Measurements from ENCODE around the gene DUXB. TPM values are rescaled to one million over a fixed set of nuclear protein-coding genes. Genes with fewer than 3 reads are reported as not detected.

Gene DUXB
- total and polyA plus RNA-seq, 2 of the 13 experiments (the other 11 are each of a cell fraction or from before 2014, with no cell fraction given): not detected

DNA sequence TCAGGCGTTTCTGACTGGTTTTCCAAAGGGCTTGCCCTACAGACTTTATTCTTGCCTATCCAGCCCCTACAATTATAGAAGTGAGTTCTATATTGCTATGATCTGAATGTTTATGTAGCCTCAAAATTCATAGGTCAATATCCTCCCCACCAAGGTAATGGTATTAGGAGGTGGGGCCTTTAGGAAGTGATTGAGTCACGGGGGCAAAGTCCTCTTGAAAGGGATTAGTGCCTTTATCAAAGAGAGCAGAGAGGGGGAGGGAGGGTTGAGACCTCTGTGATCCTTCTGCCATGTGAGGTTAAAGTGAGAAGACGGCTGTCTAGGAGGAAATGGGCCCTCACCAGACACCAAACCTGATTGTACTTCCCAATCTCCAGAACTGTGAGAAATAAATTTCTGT is 26.0 kb upstream of the DUXB start (continued):
- TF ChIP-seq, protein P1, sequence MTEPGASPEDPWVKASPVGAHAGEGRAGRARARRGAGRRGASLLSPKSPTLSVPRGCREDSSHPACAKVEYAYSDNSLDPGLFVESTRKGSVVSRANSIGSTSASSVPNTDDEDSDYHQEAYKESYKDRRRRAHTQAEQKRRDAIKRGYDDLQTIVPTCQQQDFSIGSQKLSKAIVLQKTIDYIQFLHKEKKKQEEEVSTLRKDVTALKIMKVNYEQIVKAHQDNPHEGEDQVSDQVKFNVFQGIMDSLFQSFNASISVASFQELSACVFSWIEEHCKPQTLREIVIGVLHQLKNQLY (CRISPR knock-in tag; IDR thresholded peaks at IDR 0.05): no peak
- TF ChIP-seq DNMT1 (CRISPR knock-in tag; IDR thresholded peaks at IDR 0.05) (no peak), ZNF766 (CRISPR knock-in tag; IDR thresholded peaks at IDR 0.05; ENCODE audit: borderline replicate concordance) (no peak), ZNF543 (CRISPR knock-in tag; IDR thresholded peaks at IDR 0.05) (no peak), MAZ (IDR thresholded peaks at IDR 0.05; ENCODE audit: borderline replicate concordance, low read depth, low read length) (no peak), MAZ (CRISPR knock-in tag; IDR thresholded peaks at IDR 0.05; ENCODE audit: low read depth) (no peak), CBFB (CRISPR knock-in tag; IDR thresholded peaks at IDR 0.05) (no peak), RFX1 (IDR thresholded peaks at IDR 0.05) (no peak), GTF2F1 (IDR thresholded peaks at IDR 0.05; ENCODE audit: low read length) (no peak), ARID2 (CRISPR knock-in tag; IDR thresholded peaks at IDR 0.05; ENCODE audit: borderline replicate concordance) (no peak), ZNF274 (CRISPR knock-in tag; IDR thresholded peaks at IDR 0.05) (no peak), HHEX (CRISPR knock-in tag; IDR thresholded peaks at IDR 0.05) (no peak), ZNF569 (CRISPR knock-in tag; IDR thresholded peaks at IDR 0.05; ENCODE audit: borderline replicate concordance) (no peak), THYN1 (CRISPR knock-in tag; IDR thresholded peaks at IDR 0.05; ENCODE audit: borderline replicate concordance, low read depth) (no peak), MAFK (conservative IDR thresholded peaks at IDR 0.05 in 1 of 2, IDR thresholded peaks at IDR 0.05 in 1 of 2; ENCODE audit: low read length in 2 of 2) (no peak), ZNF24 (IDR thresholded peaks at IDR 0.05) (no peak), CAMTA2 (CRISPR knock-in tag; IDR thresholded peaks at IDR 0.05; ENCODE audit: borderline replicate concordance) (no peak), ETV5 (CRISPR knock-in tag; IDR thresholded peaks at IDR 0.05; ENCODE audit: borderline replicate concordance) (peak; percentile 36; the same call in 1 of the 2 replicates), TOE1 (CRISPR knock-in tag; IDR thresholded peaks at IDR 0.05) (no peak), ZNF331 (CRISPR knock-in tag; IDR thresholded peaks at IDR 0.05) (no peak), ZSCAN12 (CRISPR knock-in tag; IDR thresholded peaks at IDR 0.05) (no peak), ZNF816 (CRISPR knock-in tag; IDR thresholded peaks at IDR 0.05; ENCODE audit: borderline replicate concordance) (no peak), RFXAP (CRISPR knock-in tag; IDR thresholded peaks at IDR 0.05; ENCODE audit: borderline replicate concordance) (no peak), ZNF644 (CRISPR knock-in tag; IDR thresholded peaks at IDR 0.05; ENCODE audit: low read depth) (peak; percentile 80), SIX1 (CRISPR knock-in tag; IDR thresholded peaks at IDR 0.05; ENCODE audit: borderline replicate concordance) (peak; percentile 28; the same call in 1 of the 2 replicates)
- TF ChIP-seq, protein P2, sequence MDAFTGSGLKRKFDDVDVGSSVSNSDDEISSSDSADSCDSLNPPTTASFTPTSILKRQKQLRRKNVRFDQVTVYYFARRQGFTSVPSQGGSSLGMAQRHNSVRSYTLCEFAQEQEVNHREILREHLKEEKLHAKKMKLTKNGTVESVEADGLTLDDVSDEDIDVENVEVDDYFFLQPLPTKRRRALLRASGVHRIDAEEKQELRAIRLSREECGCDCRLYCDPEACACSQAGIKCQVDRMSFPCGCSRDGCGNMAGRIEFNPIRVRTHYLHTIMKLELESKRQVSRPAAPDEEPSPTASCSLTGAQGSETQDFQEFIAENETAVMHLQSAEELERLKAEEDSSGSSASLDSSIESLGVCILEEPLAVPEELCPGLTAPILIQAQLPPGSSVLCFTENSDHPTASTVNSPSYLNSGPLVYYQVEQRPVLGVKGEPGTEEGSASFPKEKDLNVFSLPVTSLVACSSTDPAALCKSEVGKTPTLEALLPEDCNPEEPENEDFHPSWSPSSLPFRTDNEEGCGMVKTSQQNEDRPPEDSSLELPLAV (CRISPR knock-in tag; conservative IDR thresholded peaks at IDR 0.05; ENCODE audit: low read depth): no peak
- TF ChIP-seq, protein P3, sequence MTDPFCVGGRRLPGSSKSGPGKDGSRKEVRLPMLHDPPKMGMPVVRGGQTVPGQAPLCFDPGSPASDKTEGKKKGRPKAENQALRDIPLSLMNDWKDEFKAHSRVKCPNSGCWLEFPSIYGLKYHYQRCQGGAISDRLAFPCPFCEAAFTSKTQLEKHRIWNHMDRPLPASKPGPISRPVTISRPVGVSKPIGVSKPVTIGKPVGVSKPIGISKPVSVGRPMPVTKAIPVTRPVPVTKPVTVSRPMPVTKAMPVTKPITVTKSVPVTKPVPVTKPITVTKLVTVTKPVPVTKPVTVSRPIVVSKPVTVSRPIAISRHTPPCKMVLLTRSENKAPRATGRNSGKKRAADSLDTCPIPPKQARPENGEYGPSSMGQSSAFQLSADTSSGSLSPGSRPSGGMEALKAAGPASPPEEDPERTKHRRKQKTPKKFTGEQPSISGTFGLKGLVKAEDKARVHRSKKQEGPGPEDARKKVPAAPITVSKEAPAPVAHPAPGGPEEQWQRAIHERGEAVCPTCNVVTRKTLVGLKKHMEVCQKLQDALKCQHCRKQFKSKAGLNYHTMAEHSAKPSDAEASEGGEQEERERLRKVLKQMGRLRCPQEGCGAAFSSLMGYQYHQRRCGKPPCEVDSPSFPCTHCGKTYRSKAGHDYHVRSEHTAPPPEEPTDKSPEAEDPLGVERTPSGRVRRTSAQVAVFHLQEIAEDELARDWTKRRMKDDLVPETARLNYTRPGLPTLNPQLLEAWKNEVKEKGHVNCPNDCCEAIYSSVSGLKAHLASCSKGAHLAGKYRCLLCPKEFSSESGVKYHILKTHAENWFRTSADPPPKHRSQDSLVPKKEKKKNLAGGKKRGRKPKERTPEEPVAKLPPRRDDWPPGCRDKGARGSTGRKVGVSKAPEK (CRISPR knock-in tag; IDR thresholded peaks at IDR 0.05; ENCODE audit: borderline replicate concordance): no peak
